Gastroesophageal sphincter (tissue), 4 donors: ENCODE measurements around the gene SYNJ1. TPM values are rescaled to one million over a fixed set of nuclear protein-coding genes. Genes with fewer than 3 reads are reported as not detected.
"Not testable (repeated sequence)": the region's sequence is repeated elsewhere in the genome, so short reads cannot be mapped to it uniquely, and the experiment has no call there.

Experiments
- ATAC-seq: fragments of 150-250 bp; one replicate; pipeline ENCODE4 v1.9.1; 2016; ENCODE audit warnings: mild to moderate bottlenecking, moderate library complexity
- H3K27ac ChIP-seq, 4 donors: fragments of 200-600 bp; sonication (generic) in 3 of 4; 1 replicate in 3 of 4; 2 replicates in 1 of 4; pipeline ENCODE4 v1.5.1; 2016 to 2019
- H3K27me3 ChIP-seq: fragments of 200-600 bp; sonication (generic); one replicate; pipeline ENCODE4 v1.5.1; 2019
- H3K36me3 ChIP-seq, 2 donors: fragments of 200-600 bp; sonication (generic); one replicate each; pipeline ENCODE4 v1.5.1; 2019; ENCODE audit warnings: control low read depth in 1 of 2
- H3K4me1 ChIP-seq, 3 donors: fragments of 200-600 bp; sonication (generic); 1 replicate in 2 of 3; 2 replicates in 1 of 3; pipeline ENCODE4 v1.5.1; 2016 to 2019; ENCODE audit warnings: control low read depth in 2 of 3
- H3K4me3 ChIP-seq, 2 donors: fragments of 200-600 bp; sonication (generic); one replicate each; pipeline ENCODE4 v1.5.1; 2019; ENCODE audit warnings: mild to moderate bottlenecking in 1 of 2, moderate library complexity in 1 of 2
- H3K9me3 ChIP-seq, 3 donors: fragments of 200-600 bp; sonication (generic); one replicate each; pipeline ENCODE4 v1.5.1; 2017 to 2019; ENCODE audit warnings: control low read depth in 2 of 3
- CTCF ChIP-seq, 4 experiments: fragments of 200-600 bp in 2 of 4; fragments of 450-650 bp in 2 of 4; sonication (generic) in 1 of 4; IDR thresholded peaks; one replicate each; pipeline ENCODE4 v1.5.1; 2017 to 2019; ENCODE audit warnings: antibody characterized with exemption in 4 of 4, mild to moderate bottlenecking in 2 of 4, moderate library complexity in 2 of 4
- EP300 ChIP-seq: sonication (generic); formaldehyde crosslinking; IDR thresholded peaks from one replicate; pipeline ENCODE4 v1.6.1; 2017; ENCODE audit warnings: antibody characterized with exemption, mild to moderate bottlenecking
- POLR2A ChIP-seq, 2 donors: fragments of 450-650 bp; IDR thresholded peaks; one replicate each; pipeline ENCODE4 v1.6.1; 2017; ENCODE audit warnings: antibody characterized with exemption in 2 of 2, mild to moderate bottlenecking in 2 of 2, moderate library complexity in 1 of 2
- POLR2AphosphoS5 ChIP-seq: sonication (generic); formaldehyde crosslinking; IDR thresholded peaks from one replicate; pipeline ENCODE4 v1.6.1; 2017; ENCODE audit warnings: antibody characterized with exemption
- WGBS, 2 donors: methylation state at CpG; one replicate each; pipeline ENCODE4 v1.1.5; 2018; ENCODE audit warnings: low coverage in 1 of 2; 5-methylcytosine and 5-hydroxymethylcytosine counted together
- total RNA-seq, 4 donors: library from RNA; depleted of rRNA; stranded (reverse); fragments of >200 nt; gene quantifications; one replicate each; pipeline ENCODE4 v1.1.0, GENCODE V29; 2016

Gene SYNJ1
- total RNA-seq, 4 donors from 2014 or later: 8.8 to 12.4 (median 10.2) TPM

GRCh38 chr21:32708069-32708468 is 19.7 kb downstream of the SYNJ1 start:
- no peak for TF ChIP-seq EP300
- no peaks in the 10 kb centered on the region for H3K27me3 ChIP-seq
- WGBS, 2 donors: 65 to 74% methylated on average over 5 to 6 of the region's 6 CpGs
- H3K4me1 ChIP-seq: peaks cover 0 to 6% (median 0%) of the 10 kb centered on the region in 3 donors
- ATAC-seq: no peak
- H3K36me3 ChIP-seq: no peaks in the 10 kb centered on the region
- H3K27ac ChIP-seq: no peak overlapping the region
- no peaks in the 10 kb centered on the region for H3K9me3 ChIP-seq
- no peak overlapping the region for H3K4me3 ChIP-seq

DNA sequence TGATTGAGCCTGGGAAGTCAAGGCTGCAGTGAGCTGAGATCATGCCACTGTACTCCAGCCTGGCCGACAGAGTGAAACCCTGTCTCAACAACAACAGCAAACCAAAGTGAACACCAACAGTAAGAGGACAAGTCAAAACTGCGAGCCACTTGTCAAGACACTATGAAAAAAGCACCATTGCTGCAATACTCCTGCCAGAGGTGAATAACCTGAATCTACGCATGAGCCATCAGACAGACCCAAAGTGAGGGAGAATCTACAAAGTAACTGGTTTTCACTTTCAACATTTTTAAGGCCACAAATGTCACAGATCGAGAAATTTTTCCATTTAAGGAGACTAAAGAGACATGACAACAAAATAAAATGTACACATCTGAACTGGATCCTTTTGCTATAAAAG is 21.9 kb downstream of the SYNJ1 start:
- 94 to 95% methylated on average over 4 of the region's 4 CpGs for WGBS, 2 donors
- ATAC-seq: no peak

DNA sequence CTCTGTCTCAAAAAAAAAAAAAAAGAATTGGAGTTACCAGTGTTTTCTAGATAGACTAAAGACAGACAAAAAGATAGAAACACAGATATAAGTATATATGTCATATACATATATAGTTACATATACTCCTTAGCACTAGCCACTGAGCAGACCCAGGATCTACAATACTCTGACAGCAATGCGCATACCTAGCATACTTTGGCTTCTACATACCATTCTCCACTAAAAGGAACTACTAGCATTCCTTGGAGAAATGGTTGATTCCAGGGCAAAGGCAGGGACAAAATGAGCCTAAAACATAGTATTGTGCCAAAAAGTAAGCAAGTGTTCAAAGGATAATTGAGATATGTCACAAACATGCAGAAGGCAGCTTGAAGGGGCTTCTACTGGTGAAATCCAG is 22.7 kb downstream of the SYNJ1 start:
- no peaks in the 10 kb centered on the region for H3K9me3 ChIP-seq
- WGBS, 2 donors: 82 to 83% methylated on average over 1 of the region's 1 CpG
- ATAC-seq: no peak
- H3K4me3 ChIP-seq: no peak overlapping the region
- TF ChIP-seq EP300 (no peak), POLR2A (IDR thresholded peaks at IDR 0.05) (no peak), POLR2AphosphoS5 (no peak), CTCF (IDR thresholded peaks at IDR 0.05) (no peak)
- no peaks in the 10 kb centered on the region for H3K4me1 ChIP-seq
- H3K27ac ChIP-seq: no peak overlapping the region
- H3K36me3 ChIP-seq: no peaks in the 10 kb centered on the region
- no peaks in the 10 kb centered on the region for H3K27me3 ChIP-seq

More for the DNA sequence above, 21.9 kb downstream of the SYNJ1 start:
- Histone ChIP-seq H3K4me3 (no peak overlapping the region), H3K27ac (no peak overlapping the region), H3K36me3 (no peaks in the 10 kb centered on the region), H3K9me3 (no peaks in the 10 kb centered on the region), H3K4me1 (no peaks in the 10 kb centered on the region), H3K27me3 (no peaks in the 10 kb centered on the region)
- TF ChIP-seq POLR2A (IDR thresholded peaks at IDR 0.05) (no peak), POLR2AphosphoS5 (no peak), CTCF (IDR thresholded peaks at IDR 0.05) (no peak), EP300 (no peak)

- ATAC-seq: no peak
Observed at GRCh38 chr21:32702702-32703101, 25.1 kb downstream of the SYNJ1 start.

GRCh38 chr21:32698971-32699693 is 28.7 kb downstream of the SYNJ1 start:
- no peak overlapping the region for H3K4me3 ChIP-seq
- ATAC-seq: no peak
- H3K36me3 ChIP-seq: peaks cover 0 to 8% of the 10 kb centered on the region in 2 donors
- 43 to 81% methylated on average over 4 to 8 of the region's 8 CpGs for WGBS, 2 donors
- H3K27me3 ChIP-seq: no peaks in the 10 kb centered on the region
- no peaks in the 10 kb centered on the region for H3K9me3 ChIP-seq
- TF ChIP-seq POLR2A (IDR thresholded peaks at IDR 0.05) (no peak), POLR2AphosphoS5 (no peak), CTCF (IDR thresholded peaks at IDR 0.05) (no peak), EP300 (no peak)
- H3K4me1 ChIP-seq: no peaks in the 10 kb centered on the region
- H3K27ac ChIP-seq: no peak overlapping the region

More at GRCh38 chr21:32702702-32703101, 25.1 kb downstream of the SYNJ1 start:
- Histone ChIP-seq H3K36me3 (peaks cover 0 to 8% of the 10 kb centered on the region in 2 donors), H3K4me3 (no peak overlapping the region), H3K9me3 (no peaks in the 10 kb centered on the region), H3K27ac (no peak overlapping the region), H3K4me1 (no peaks in the 10 kb centered on the region), H3K27me3 (no peaks in the 10 kb centered on the region)
- TF ChIP-seq POLR2AphosphoS5: no peak
- 33 to 60% methylated on average over 4 of the region's 4 CpGs for whole genome bisulfite sequencing, 2 donors

DNA sequence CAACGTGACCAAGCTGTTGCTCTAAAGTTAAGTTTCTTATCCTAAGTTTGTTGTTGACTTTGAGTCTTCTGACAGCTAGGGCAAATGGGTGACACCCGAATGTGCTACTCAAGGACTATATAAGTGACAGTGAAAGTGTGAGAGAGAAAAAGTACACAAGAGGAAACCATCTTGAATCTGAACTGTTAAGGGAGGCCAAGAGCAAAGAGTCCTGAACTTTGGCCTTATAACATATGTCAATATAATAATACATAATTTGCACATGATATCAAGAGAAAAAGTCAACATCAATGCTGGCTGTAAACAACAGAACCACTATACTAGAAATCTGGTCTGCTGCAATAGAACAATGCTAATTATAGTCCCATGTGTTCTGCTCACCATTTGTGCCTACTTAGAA is 29.5 kb downstream of the SYNJ1 start:
- Histone ChIP-seq H3K4me1 (no peaks in the 10 kb centered on the region), H3K36me3 (peaks cover 0 to 14% of the 10 kb centered on the region in 2 donors), H3K27ac (no peak overlapping the region), H3K9me3 (no peaks in the 10 kb centered on the region), H3K4me3 (no peak overlapping the region), H3K27me3 (no peaks in the 10 kb centered on the region)
- WGBS, 2 donors: 88% methylated on average over 2 of the region's 2 CpGs; no CpG with 5 or more reads in 1 of the 2 donors
- TF ChIP-seq EP300 (no peak), CTCF (IDR thresholded peaks at IDR 0.05) (no peak), POLR2AphosphoS5 (no peak), POLR2A (IDR thresholded peaks at IDR 0.05) (no peak)
- no peak for ATAC-seq

DNA sequence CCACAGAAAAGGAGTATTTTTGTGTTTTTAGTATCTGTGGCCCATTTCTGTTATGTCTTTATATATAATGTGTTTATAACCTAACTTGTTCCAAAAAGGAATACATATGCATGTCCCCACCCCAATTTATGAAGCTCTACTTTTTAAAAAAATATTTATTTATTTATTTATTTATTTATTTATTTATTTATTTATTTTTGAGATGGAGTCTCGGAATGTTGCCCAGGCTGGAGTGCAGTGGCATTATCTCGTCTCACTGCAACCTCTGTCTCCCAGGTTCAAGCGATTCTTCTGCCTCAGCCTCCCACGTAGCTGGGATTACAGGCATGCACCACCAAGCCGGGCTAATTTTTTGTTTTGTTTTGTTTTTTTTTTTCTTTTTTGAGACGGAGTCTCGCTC is 32.3 kb downstream of the SYNJ1 start:
- not testable (repeated sequence) for H3K9me3 ChIP-seq, H3K4me3 ChIP-seq, ATAC-seq, H3K4me1 ChIP-seq, H3K27ac ChIP-seq, H3K27me3 ChIP-seq
- H3K36me3 ChIP-seq: peaks cover 0 to 40% of the 10 kb centered on the region in 2 donors
- WGBS, 2 donors: 94 to 100% methylated on average over 2 to 5 of the region's 7 CpGs
